H9 (cell line): Measurements from ENCODE around the gene TIMM50. TPM values are rescaled to one million over a fixed set of nuclear protein-coding genes. Genes with fewer than 3 reads are reported as not detected.

Source experiments
- DNase-seq: peaks from one replicate; pipeline ENCODE4 v3.0.0-alpha.2; 2017
- H2AFZ ChIP-seq: one replicate; pipeline ENCODE4 v1.6.1; 2013; ENCODE audit warnings: mild to moderate bottlenecking, low read length, control low read depth, moderate library complexity
- H2AK5ac ChIP-seq: 2 replicates; pipeline ENCODE4 v1.6.1; 2013; ENCODE audit warnings: low read length, control low read depth, mixed read lengths; ENCODE audit not compliant: insufficient read length
- H2BK120ac ChIP-seq: one replicate; pipeline ENCODE4 v1.6.1; 2013; ENCODE audit warnings: low read depth, mild to moderate bottlenecking, low read length, control low read depth, inconsistent platforms; ENCODE audit not compliant: poor library complexity, severe bottlenecking
- H2BK12ac ChIP-seq: 2 replicates; pipeline ENCODE4 v1.6.1; 2013; ENCODE audit warnings: low read length, control low read depth, mixed read lengths, low read depth; ENCODE audit not compliant: insufficient read length
- H2BK15ac ChIP-seq: 2 replicates; pipeline ENCODE4 v1.6.1; 2013; ENCODE audit warnings: low read depth, low read length, control low read depth
- H2BK20ac ChIP-seq: one replicate; pipeline ENCODE4 v1.6.1; 2013; ENCODE audit warnings: low read depth, mild to moderate bottlenecking, low read length, control low read depth, inconsistent platforms; ENCODE audit not compliant: poor library complexity, severe bottlenecking
- H2BK5ac ChIP-seq: 2 replicates; pipeline ENCODE4 v1.6.1; 2013; ENCODE audit warnings: low read length, control low read depth, mixed read lengths; ENCODE audit not compliant: insufficient read length
- H3K14ac ChIP-seq: 2 replicates; pipeline ENCODE4 v1.6.1; 2013; ENCODE audit warnings: low read length, control low read depth; ENCODE audit not compliant: insufficient read depth
- H3K18ac ChIP-seq: 2 replicates; pipeline ENCODE4 v1.6.1; 2013; ENCODE audit warnings: low read depth, mild to moderate bottlenecking, mixed read lengths, low read length, control low read depth; ENCODE audit not compliant: insufficient read length
- H3K23ac ChIP-seq: 2 replicates; pipeline ENCODE4 v1.6.1; 2013; ENCODE audit warnings: low read length, control low read depth, mixed read lengths, low read depth; ENCODE audit not compliant: insufficient read length
- H3K23me2 ChIP-seq: 2 replicates; pipeline ENCODE4 v1.6.1; 2013; ENCODE audit warnings: low read depth, mild to moderate bottlenecking, mixed read lengths, low read length, control low read depth; ENCODE audit not compliant: insufficient read length, poor library complexity, severe bottlenecking
- H3K27ac ChIP-seq: 2 replicates; pipeline ENCODE4 v1.5.1; 2013; ENCODE audit warnings: low read length, control low read depth, mixed read lengths, low read depth; ENCODE audit not compliant: insufficient read length
- H3K27me3 ChIP-seq: 2 replicates; pipeline ENCODE4 v1.6.1; 2013; ENCODE audit warnings: low read length, control low read depth, inconsistent platforms; ENCODE audit not compliant: insufficient read depth
- H3K4ac ChIP-seq: 2 replicates; pipeline ENCODE4 v1.6.1; 2013; ENCODE audit warnings: low read depth, mild to moderate bottlenecking, control low read depth, inconsistent platforms, low read length, moderate library complexity
- H3K4me1 ChIP-seq: 2 replicates; pipeline ENCODE4 v1.6.1; 2013; ENCODE audit warnings: low read length, control low read depth, inconsistent platforms; ENCODE audit not compliant: insufficient read depth
- H3K4me2 ChIP-seq: 2 replicates; pipeline ENCODE4 v1.6.1; 2013; ENCODE audit warnings: low read length, control low read depth, mixed read lengths; ENCODE audit not compliant: insufficient read length, insufficient read depth
- H3K56ac ChIP-seq: 2 replicates; pipeline ENCODE4 v1.6.1; 2013; ENCODE audit warnings: low read depth, mild to moderate bottlenecking, mixed read lengths, low read length, control low read depth; ENCODE audit not compliant: insufficient read length
- H3K79me1 ChIP-seq: 2 replicates; pipeline ENCODE4 v1.6.1; 2013; ENCODE audit warnings: low read depth, mild to moderate bottlenecking, moderate library complexity, low read length, control low read depth, inconsistent platforms; ENCODE audit not compliant: insufficient read depth, poor library complexity, severe bottlenecking
- H3K79me2 ChIP-seq: 2 replicates; pipeline ENCODE4 v1.6.1; 2013; ENCODE audit warnings: low read length, control low read depth, inconsistent platforms; ENCODE audit not compliant: insufficient read depth
- H3K9ac ChIP-seq: 2 replicates; pipeline ENCODE4 v1.6.1; 2013; ENCODE audit warnings: low read length, control low read depth, mixed read lengths; ENCODE audit not compliant: insufficient read length; ENCODE audit errors: extremely low read depth
- H3K9me3 ChIP-seq: one replicate; pipeline ENCODE4 v1.6.1; 2013; ENCODE audit warnings: low read depth, low read length, inconsistent platforms; ENCODE audit not compliant: control insufficient read depth
- H3T11ph ChIP-seq: one replicate; pipeline ENCODE4 v1.6.1; 2013; ENCODE audit warnings: mild to moderate bottlenecking, low read length, control low read depth, inconsistent platforms
- H4K20me1 ChIP-seq: one replicate; pipeline ENCODE4 v1.6.1; 2013; ENCODE audit not compliant: control insufficient read depth, insufficient read length, insufficient read depth
- H4K5ac ChIP-seq: 2 replicates; pipeline ENCODE4 v1.6.1; 2013; ENCODE audit warnings: low read depth, mild to moderate bottlenecking, mixed read lengths, low read length, control low read depth; ENCODE audit not compliant: insufficient read length
- H4K8ac ChIP-seq: replicated peaks from 2 replicates; pipeline ENCODE4 v1.6.1; 2013; ENCODE audit warnings: low read length, control low read depth, mixed read lengths, low read depth; ENCODE audit not compliant: insufficient read length
- H4K91ac ChIP-seq: 2 replicates; pipeline ENCODE4 v1.6.1; 2013; ENCODE audit warnings: low read depth, mild to moderate bottlenecking, moderate library complexity, mixed read lengths, low read length, control low read depth; ENCODE audit not compliant: insufficient read length
- H3K27ac Mint-ChIP-seq, 3 experiments: 2 replicates in 2 of 3; 3 replicates in 1 of 3; pipeline ENCODE4 v1.8.0; 2020 to 2021; ENCODE audit warnings: mixed read lengths in 3 of 3, mild to moderate bottlenecking in 1 of 3, moderate library complexity in 1 of 3
- H3K27me3 Mint-ChIP-seq: 2 replicates; pipeline ENCODE4 v1.8.0; 2021; ENCODE audit warnings: low read depth, mild to moderate bottlenecking, moderate library complexity, mixed read lengths
- H3K36me3 Mint-ChIP-seq, 3 experiments: 2 replicates in 2 of 3; 3 replicates in 1 of 3; pipeline ENCODE4 v1.8.0; 2020 to 2021; ENCODE audit warnings: low read depth in 3 of 3, mixed read lengths in 3 of 3; ENCODE audit not compliant: insufficient read depth in 1 of 3
- H3K4me1 Mint-ChIP-seq, 2 experiments: 2 replicates each; pipeline ENCODE4 v1.8.0; 2020; ENCODE audit warnings: mixed read lengths in 2 of 2
- H3K4me3 Mint-ChIP-seq, 2 experiments: 2 replicates in 1 of 2; 3 replicates in 1 of 2; pipeline ENCODE4 v1.8.0; 2020 to 2021; ENCODE audit warnings: mild to moderate bottlenecking in 2 of 2, mixed read lengths in 2 of 2, moderate library complexity in 1 of 2
- H3K9me3 Mint-ChIP-seq, 2 experiments: 2 replicates in 1 of 2; 3 replicates in 1 of 2; pipeline ENCODE4 v1.8.0; 2020; ENCODE audit warnings: mild to moderate bottlenecking in 2 of 2, mixed read lengths in 2 of 2, moderate library complexity in 1 of 2
- WGBS: extraction: QIAGEN DNeasy Blood & Tissue Kit; methylation state at CpG from one replicate; pipeline ENCODE4 v1.1.7; 2013; ENCODE audit warnings: missing lambda C conversion rate, low lambda C conversion rate, mixed read lengths; ENCODE audit not compliant: insufficient read length; ENCODE audit errors: extremely low coverage; 5-methylcytosine and 5-hydroxymethylcytosine counted together
- total RNA-seq: library from RNA; stranded (reverse); gene quantifications from 2 replicates; pipeline ENCODE4 v1.2.1, GENCODE V29; 2021
- TF ChIP-seq, protein P1 (sequence below): fragments of 200-600 bp; sonication (generic); conservative IDR thresholded peaks from 3 replicates; pipeline ENCODE4 v1.8.0; 2021; ENCODE audit warnings: antibody characterized with exemption, mild to moderate bottlenecking

Gene TIMM50
- total RNA-seq, 1 experiment from 2014 or later, result 128 TPM

DNA sequence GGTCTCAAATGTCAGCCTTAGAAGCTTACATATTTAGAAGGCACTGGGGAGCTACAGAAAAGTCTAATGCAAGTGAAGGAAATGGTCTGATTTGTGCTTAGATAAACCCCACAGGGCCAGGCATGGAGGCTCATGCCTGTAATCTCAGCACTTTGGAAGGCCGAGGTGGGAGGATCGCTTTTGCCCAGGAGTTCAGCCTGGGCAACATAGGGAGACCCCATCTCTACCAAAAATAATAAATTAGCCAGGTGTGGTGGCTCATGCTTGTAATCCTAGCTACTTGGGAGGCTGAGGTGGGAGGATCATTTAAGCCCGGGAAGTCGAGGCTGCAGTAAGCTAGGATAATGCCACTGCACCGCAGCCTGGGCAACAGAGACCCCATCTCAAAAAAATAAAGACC lies 15.4 kb downstream of the TIMM50 start:
- Histone ChIP-seq H2BK20ac (no peak overlapping the region), H2BK15ac (no peak overlapping the region), H2AFZ (no peak overlapping the region), H2BK12ac (no peak overlapping the region), H3K9ac (no peak overlapping the region), H2AK5ac (no peak overlapping the region), H4K20me1 (no peaks in the 10 kb centered on the region), H2BK120ac (no peak overlapping the region), H3K56ac (no peak overlapping the region), H3K79me2 (no peaks in the 10 kb centered on the region), H3K4me2 (no peak overlapping the region), H4K8ac (no peak overlapping the region), H3K27me3 (peaks cover 8% of the 10 kb centered on the region; the same call in 1 of the 2 replicates), H3K79me1 (no peaks in the 10 kb centered on the region), H3K14ac (no peak overlapping the region), H3K23ac (no peak overlapping the region), H3K18ac (no peak overlapping the region), H3K4me1 (no peaks in the 10 kb centered on the region), H3K27ac (no peak overlapping the region), H3K23me2 (peaks cover 10% of the 10 kb centered on the region), H4K5ac (no peak overlapping the region), H4K91ac (no peak overlapping the region), H3K4ac (no peak overlapping the region), H3T11ph (no peak overlapping the region), H3K9me3 (no peaks in the 10 kb centered on the region), H2BK5ac (no peak overlapping the region)
- H3K4me3 Mint-ChIP-seq, result no peak overlapping the region
- TF ChIP-seq, protein P1, sequence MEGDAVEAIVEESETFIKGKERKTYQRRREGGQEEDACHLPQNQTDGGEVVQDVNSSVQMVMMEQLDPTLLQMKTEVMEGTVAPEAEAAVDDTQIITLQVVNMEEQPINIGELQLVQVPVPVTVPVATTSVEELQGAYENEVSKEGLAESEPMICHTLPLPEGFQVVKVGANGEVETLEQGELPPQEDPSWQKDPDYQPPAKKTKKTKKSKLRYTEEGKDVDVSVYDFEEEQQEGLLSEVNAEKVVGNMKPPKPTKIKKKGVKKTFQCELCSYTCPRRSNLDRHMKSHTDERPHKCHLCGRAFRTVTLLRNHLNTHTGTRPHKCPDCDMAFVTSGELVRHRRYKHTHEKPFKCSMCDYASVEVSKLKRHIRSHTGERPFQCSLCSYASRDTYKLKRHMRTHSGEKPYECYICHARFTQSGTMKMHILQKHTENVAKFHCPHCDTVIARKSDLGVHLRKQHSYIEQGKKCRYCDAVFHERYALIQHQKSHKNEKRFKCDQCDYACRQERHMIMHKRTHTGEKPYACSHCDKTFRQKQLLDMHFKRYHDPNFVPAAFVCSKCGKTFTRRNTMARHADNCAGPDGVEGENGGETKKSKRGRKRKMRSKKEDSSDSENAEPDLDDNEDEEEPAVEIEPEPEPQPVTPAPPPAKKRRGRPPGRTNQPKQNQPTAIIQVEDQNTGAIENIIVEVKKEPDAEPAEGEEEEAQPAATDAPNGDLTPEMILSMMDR, result no peak
- no CpG with 5 or more reads among the region's 5 CpGs for WGBS
- no peak for DNase-seq
- H3K9me3 Mint-ChIP-seq, result peaks cover 0 to 5% of the 10 kb centered on the region in 2 experiments; a peak in 3 of 5 replicates
- peaks cover 47% of the 10 kb centered on the region for H3K27me3 Mint-ChIP-seq
- peaks cover 0 to 10% (median 9%) of the 10 kb centered on the region in 3 experiments; a peak in 4 of 7 replicates for H3K36me3 Mint-ChIP-seq
- H3K27ac Mint-ChIP-seq, result no peak overlapping the region
- H3K4me1 Mint-ChIP-seq, result peaks cover 12 to 24% of the 10 kb centered on the region in 2 experiments
